Forelimb muscle (tissue), 1 donor: ENCODE measurements around the gene MPI. TPM values are rescaled to one million over a fixed set of nuclear protein-coding genes. Genes with fewer than 3 reads are reported as not detected.

Experiments
- DNase-seq: peaks from one replicate; pipeline ENCODE4 v3.0.0-alpha.2; 2013; ENCODE audit warnings: low read depth
- polyA plus RNA-seq: library from polyadenylated mRNA; unstranded; fragments of 120-200 nt; gene quantifications from one replicate; pipeline ENCODE4 v1.2.1, GENCODE V29; 2013; ENCODE audit not compliant: insufficient read length

MPI gene
- 53.6 TPM for polyA plus RNA-seq

DNA sequence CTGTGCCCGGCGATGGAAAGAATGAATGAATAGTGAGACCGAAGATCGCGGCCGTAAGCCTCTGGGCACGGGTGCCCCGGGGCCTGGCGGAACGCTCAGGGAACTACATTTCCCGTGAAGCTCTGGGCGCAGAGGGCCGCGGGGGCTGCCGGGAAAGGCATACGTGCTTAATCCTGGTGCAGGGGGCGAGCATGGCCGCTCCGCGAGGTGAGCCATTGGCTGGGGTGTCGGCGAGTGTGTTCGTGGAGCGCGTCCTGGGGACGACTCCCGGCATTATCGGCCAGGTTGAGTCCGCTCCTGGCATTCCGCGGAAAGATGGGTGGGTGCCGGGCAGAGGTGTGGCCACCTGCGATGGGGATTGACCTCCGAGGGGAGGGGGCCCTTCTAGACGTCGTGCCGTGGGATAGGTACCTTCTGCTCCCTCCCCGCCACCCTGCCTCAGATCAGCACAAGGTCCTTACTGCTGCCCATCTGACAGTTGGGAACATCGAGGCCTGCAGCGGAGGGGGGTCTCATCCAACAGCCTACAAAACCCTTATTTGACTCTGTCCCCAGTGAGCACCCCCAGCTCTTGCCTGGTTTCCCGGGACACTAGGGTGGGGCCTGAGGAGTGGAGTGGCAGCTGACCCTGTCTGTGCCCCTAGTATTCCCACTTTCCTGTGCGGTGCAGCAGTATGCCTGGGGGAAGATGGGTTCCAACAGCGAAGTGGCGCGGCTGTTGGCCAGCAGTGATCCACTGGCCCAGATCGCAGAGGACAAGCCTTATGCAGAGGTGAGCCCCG lies at the start of gene MPI:
MPI (plus strand) TSS at position 160 of the 782 bp plus-strand sequence; CDS start at position 192, 32 bp downstream.
- no peak for DNase-seq

DNA sequence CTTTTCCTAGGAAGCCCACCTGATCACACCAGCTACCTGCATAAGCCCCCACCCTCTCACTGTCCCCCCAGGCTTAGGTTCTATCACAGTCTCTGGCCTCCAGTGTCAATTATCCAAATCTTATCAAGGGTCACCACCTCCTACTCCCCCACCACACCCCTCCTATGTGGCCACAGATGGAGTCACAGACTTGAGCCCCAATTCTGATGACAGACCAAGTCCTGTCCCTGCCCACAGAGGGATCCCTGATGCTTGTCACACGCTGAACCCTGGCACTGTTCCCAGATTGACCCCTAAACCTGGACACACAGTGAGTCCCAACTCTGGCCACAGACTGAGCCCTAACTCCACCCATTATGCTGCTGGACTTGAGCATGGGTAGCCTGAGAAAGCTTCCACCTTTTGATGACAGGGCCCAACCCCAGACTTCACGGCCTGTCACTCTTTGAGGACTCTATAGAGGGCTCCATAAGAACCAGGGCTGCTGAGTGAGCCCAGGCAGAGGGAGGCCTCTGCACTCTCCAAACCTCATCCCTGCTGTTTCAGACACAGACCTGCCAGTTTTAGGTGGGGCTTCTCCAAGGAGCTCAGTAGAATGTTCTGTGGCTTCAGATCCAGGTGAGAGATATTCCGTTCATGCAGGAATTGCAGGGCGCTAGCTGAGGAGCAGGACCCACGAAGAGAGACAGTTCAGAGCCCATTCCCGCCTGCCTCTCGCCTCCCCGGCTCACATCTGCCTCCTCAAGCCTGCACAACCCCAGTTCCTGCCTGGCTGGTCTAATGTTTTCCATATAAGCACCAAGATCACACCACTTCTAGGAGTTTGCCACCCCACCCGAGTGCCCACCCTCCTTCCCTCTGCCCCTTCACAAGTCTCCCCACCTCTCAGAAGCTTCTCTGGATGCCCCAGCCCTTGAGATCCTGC lies 48.7 kb upstream of the MPI start:
- DNase-seq: no peak

GRCh38 chr15:74841891-74842373 lies 47.9 kb upstream of the MPI start:
- no peak for DNase-seq

- DNase-seq: no peak
Measured at GRCh38 chr15:74842581-74843444, 47.0 kb upstream of the MPI start, which contains the start of gene ULK3. TSS of gene ULK3 (minus strand) at chr15:74843156. CDS start at chr15:74843105, 51 bp downstream.

DNA sequence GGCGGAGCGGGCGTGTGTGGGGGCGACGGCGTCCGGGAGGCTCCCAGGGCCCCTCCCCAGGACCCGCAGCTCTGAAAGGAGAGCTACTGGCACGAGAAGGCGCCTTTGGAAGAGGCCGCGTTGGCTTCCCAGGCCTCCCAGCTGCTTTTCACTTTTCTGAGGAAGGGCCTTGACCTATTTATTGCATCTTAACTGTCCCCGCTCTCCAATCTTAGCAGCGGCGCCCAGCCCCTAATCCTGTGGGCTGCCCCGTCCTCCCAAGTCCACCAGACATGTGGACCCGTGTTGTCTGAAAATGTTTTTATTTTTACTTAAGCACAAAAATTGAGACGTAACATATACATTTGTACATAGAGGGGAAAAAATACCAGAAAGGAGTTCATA lies 46.4 kb upstream of the MPI start:
- DNase-seq: no peak

DNA sequence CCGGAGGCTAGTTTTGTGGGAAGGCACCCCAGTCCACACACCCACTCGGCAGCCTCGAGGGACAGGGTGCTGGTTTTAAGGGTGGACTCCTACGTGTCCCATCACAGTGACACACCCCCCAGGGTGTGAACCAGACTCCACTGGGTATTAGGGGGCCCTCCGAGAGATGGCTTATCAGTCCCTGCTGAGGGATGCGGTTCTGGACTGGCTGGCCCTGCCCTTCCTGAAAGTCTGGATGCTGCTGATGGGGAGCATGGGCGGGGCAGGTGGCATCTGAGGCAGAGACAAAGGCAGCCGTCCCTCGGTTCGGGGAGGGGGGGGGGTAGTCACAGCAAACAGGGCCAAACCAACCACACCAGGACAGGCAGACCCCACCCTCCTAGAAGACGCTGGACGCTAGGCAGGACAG lies 45.9 kb upstream of the MPI start:
- no peak for DNase-seq

DNA sequence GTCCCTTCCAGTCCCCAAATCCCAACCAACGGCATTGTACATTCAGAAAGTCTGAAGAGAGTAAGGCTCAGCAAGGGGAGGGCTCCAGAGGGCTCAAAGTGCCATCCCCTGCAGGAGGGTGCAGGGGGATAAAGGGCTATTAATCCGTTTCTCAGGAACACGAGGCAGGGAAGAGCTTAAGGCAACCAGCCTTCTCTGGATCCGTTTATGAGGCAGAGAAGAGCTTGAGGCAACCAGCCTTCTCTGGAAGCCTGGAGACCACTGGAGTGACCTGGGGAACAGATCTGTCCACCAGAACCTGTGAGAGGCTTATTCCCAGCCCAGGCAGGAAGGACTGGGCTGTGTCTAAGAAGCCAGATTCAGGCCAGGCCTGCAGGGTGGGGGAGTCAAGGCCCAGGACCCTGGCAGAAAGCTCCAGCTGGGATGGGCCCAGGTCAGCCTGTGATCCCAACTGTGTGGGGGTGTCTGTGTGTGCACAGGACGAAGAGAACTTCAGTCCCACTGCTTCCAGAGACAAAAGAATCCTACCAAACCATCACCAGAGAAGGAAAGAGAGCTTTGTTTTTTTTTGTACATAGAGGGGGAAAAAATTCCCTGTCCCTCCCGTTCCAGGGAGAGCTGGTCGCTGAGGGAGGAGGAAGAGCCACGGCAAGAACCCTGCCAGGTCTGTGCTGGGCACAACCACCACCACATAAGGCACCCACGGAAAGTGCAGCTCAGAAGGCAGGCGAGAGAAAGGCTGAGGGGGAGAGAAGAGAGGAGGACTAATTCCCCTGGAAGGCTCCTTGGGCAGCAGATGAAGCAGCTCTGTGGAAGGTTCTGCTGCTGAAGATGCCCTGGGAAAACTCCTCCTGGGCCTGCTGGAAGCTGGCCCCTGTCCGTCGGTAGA lies 45.3 kb upstream of the MPI start:
- DNase-seq: no peak

- DNase-seq: no peak
Measured at GRCh38 chr15:74845208-74845568, 44.7 kb upstream of the MPI start.

GRCh38 chr15:74845581-74845980 lies 44.3 kb upstream of the MPI start:
- no peak for DNase-seq

- no peak for DNase-seq
Measured at GRCh38 chr15:74847432-74847831, 42.4 kb upstream of the MPI start.

- DNase-seq: no peak
Measured at GRCh38 chr15:74850393-74850792, 39.4 kb upstream of the MPI start.

GRCh38 chr15:74851960-74852359 lies 37.9 kb upstream of the MPI start:
- no peak for DNase-seq

DNA sequence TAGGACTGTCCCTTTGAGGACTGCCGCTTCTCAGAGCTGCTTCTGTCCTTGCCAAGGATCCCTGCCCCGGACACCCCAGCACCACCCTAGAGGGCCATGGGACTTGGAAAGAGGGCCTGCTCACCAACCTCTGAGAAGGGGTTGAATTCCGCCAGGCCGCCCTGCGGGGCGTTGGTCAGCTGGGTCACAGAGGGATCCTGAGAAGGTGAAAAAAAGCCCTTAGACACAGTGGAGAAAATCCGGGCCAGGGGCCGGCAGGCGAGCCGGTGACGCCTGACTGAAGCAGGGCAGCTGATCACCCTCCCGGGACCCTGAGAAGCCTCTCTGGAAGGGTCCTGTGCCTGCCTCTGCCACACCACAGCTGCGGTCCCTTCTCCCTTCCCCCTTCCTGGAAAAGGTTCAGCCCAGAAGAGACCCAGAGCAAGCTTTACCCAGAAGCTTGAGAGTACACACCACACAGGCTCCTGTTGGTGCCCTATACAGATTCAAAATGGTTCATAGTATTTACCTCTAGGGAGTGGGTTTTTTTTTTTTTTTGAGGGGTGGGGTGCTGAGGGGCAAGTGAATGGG lies 35.3 kb upstream of the MPI start:
- no peak for DNase-seq

DNA sequence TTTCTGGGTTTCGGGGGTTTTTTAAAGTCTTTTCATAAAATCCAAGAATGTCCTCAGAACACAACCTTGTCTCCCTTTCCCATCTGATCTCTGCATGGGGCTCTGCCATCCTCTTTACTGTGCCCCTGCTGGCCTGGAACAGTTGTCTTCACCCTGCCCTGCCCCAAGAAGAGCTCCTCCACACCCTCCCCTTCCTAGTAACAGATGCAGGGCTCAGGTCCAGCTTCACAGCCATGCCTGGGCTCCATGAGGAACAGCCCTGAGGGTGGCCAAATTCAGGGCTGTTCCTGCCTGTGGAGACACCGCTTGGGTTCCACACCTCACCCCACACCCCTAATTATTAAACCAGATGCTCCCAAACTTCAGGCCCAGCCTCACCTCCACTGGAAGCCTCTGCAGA lies 34.0 kb upstream of the MPI start:
- no peak for DNase-seq

DNA sequence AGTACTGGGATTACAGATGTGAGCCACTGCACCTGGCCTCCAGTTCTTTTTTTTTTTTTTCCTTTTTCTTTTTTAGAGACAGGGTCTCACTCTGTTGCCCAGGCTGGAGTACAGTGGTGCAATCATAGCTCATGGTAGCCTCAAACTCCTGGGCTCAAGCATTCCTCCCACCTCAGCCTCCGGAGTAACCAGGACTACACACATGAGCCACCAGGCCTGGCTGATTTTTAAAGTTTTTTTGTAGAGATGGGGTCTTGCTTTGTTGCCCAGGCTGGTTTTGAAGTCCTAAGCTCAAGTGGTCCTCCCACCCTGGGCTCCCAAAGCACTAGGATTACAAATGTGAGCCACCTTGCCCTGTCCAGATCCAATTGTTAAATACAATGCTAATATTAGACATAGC lies 33.3 kb upstream of the MPI start:
- no peak for DNase-seq

GRCh38 chr15:74857082-74857655 lies 32.7 kb upstream of the MPI start:
- DNase-seq: no peak

DNA sequence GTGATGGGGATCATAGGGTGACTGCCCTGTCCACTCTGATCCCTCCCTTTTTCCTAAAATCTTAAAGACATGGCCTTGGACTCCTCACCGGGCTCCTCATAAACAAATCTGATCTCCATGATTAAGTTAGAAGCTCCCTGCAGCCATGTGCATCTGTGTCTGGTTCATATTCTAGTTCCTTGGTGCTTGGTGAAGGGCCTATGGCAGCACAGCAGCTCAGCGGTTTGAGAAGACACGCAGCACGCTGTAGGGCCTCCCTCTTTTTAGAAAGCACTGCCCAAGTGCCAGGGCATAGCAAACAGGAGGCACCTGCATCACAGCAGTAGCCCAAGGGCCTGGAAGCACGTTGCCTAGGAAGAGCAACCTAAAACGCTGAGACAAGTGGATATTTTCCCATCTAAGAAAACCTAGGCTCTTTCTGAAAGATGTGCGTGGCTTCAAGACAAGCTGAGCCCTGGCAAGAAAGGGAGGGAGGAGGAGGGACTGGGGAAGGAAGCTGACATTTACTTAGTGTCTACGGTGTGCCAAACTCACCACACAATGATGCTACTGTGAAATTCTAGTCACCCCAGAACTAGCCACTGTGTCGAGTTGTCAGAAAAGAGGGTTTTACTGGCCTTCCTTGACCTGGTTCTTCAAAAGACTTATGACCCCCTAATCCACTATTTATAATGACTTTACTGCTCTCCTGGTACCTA lies 32.0 kb upstream of the MPI start:
- no peak for DNase-seq

DNA sequence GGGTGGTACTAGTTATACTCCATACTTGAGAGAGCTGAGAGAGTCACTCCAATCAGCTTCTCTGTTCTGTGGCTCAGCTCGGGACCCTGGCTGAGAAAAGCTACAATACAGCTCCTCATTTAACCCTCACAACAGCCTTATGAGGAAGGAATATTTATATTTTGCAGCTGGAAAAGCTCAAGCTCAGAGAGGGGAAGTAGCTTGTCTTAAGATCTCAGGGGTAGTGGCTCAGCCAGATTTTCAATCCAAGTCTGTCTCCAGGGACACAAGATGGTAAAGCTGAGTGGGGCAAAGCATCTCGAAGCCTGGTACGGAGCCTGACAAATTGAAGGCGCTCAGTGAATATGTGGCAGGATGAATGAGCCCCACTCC lies 31.5 kb upstream of the MPI start:
- DNase-seq: no peak
